ENCODE results near the gene GRIK4.

The GRIK4 gene

DNA sequence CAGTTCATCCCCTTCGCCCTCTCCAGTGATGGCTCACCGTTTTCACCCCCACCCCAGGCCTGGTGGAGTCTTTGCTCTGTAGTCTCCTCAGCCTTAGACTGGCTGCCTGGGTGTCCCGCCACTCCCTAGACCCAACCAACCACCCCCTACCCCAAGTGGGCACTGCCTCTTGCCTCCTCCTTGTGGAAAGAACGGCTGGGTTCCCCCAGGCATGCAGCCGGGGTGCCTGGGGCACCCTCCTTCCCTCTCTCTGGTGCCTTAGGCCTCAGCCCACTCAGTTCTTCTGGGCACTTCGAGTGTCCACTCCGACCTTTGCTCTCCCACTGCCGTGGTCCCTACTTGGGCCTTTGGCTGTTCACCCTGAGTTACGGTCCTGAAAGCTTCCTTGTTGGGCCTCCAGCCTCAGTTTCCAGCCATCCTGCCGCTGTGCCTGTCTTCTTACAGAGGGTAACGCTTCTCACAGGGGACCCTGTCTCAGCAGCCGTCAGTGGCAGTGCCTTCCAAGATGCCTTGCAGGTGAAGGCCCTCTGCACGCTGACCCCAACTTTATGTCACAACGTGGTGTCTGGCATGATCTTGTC is 3.1 kb downstream of the GRIK4 start:
- TF ChIP-seq EZH2 (IDR thresholded peaks at IDR 0.05; ENCODE audit: borderline replicate concordance, low read length): no peak
- TF ChIP-seq, protein P1, sequence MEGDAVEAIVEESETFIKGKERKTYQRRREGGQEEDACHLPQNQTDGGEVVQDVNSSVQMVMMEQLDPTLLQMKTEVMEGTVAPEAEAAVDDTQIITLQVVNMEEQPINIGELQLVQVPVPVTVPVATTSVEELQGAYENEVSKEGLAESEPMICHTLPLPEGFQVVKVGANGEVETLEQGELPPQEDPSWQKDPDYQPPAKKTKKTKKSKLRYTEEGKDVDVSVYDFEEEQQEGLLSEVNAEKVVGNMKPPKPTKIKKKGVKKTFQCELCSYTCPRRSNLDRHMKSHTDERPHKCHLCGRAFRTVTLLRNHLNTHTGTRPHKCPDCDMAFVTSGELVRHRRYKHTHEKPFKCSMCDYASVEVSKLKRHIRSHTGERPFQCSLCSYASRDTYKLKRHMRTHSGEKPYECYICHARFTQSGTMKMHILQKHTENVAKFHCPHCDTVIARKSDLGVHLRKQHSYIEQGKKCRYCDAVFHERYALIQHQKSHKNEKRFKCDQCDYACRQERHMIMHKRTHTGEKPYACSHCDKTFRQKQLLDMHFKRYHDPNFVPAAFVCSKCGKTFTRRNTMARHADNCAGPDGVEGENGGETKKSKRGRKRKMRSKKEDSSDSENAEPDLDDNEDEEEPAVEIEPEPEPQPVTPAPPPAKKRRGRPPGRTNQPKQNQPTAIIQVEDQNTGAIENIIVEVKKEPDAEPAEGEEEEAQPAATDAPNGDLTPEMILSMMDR (IDR thresholded peaks at IDR 0.05; ENCODE audit: low read length): no peak
- H3K4me2 ChIP-seq (ENCODE audit: low read length): no peak overlapping the region

DNA sequence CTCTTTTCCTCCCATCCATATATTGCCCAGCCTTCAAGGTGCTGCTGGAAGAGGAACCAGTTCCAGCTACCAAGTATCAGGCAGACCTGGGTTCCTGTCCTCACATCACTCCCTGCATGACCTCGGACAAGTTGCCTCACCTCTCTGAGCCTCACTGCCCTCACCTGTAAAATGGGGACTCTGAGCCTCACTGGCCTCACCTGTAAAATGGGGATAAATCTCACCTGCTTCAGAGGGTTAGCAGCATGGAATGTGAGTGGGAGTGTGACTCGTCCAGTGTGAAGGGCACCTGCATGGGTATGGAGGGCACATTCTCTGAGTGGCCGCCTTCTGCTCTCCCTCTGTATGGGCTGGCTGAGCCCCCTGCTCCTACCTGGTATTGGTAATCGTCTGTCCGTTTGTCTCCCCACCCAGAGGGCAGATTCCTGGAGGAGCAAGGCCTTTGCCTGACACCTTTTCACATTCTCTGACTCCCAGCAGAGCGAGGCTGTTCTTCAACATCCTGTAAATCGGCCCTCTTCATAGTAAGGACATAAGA is 3.7 kb downstream of the GRIK4 start:
- no peaks in the 10 kb centered on the region for H4K20me1 ChIP-seq (ENCODE audit: insufficient read depth, low read length)
- no peaks in the 10 kb centered on the region for H3K4me1 ChIP-seq (ENCODE audit: insufficient read depth, low read length, severe bottlenecking)
- no peak overlapping the region for H3K9ac ChIP-seq (ENCODE audit: low read length)
- H3K9me3 ChIP-seq (ENCODE audit: low read length): no peaks in the 10 kb centered on the region
- H3K27me3 ChIP-seq (ENCODE audit: insufficient read depth, low read length): no peaks in the 10 kb centered on the region
- H3K27ac ChIP-seq (ENCODE audit: low read depth, low read length, poor library complexity, severe bottlenecking): no peak overlapping the region
- H3K9me2 ChIP-seq (ENCODE audit: low read depth, low read length): no peaks in the 10 kb centered on the region
- no peaks in the 10 kb centered on the region for H3K36me3 ChIP-seq (ENCODE audit: insufficient read depth, low read length)
- no peak overlapping the region for H3K4me3 ChIP-seq (ENCODE audit: low read depth, low read length, poor library complexity, severe bottlenecking)
- H3F3A ChIP-seq (ENCODE audit: insufficient read depth, low read length): no peaks in the 10 kb centered on the region
- no peak overlapping the region for H2AFZ ChIP-seq (ENCODE audit: low read length)
- TF ChIP-seq EZH2 (IDR thresholded peaks at IDR 0.05; ENCODE audit: borderline replicate concordance, low read length): no peak
- TF ChIP-seq, protein P1 (IDR thresholded peaks at IDR 0.05; ENCODE audit: low read length): no peak
- no peak overlapping the region for H3K4me2 ChIP-seq (ENCODE audit: low read length)
- no peaks in the 10 kb centered on the region for H3K79me2 ChIP-seq (ENCODE audit: insufficient read depth, low read length)

More for the DNA sequence above, 3.1 kb downstream of the GRIK4 start:
- H3K9ac ChIP-seq (ENCODE audit: low read length): no peak overlapping the region
- no peaks in the 10 kb centered on the region for H3K79me2 ChIP-seq (ENCODE audit: insufficient read depth, low read length)
- H2AFZ ChIP-seq (ENCODE audit: low read length): no peak overlapping the region
- H3K4me3 ChIP-seq (ENCODE audit: low read depth, low read length, poor library complexity, severe bottlenecking): no peak overlapping the region
- no peaks in the 10 kb centered on the region for H4K20me1 ChIP-seq (ENCODE audit: insufficient read depth, low read length)
- no peak overlapping the region for H3K27ac ChIP-seq (ENCODE audit: low read depth, low read length, poor library complexity, severe bottlenecking)
- H3K4me1 ChIP-seq (ENCODE audit: insufficient read depth, low read length, severe bottlenecking): no peaks in the 10 kb centered on the region
- no peaks in the 10 kb centered on the region for H3F3A ChIP-seq (ENCODE audit: insufficient read depth, low read length)
- no peaks in the 10 kb centered on the region for H3K9me3 ChIP-seq (ENCODE audit: low read length)
- no peaks in the 10 kb centered on the region for H3K9me2 ChIP-seq (ENCODE audit: low read depth, low read length)
- no peaks in the 10 kb centered on the region for H3K27me3 ChIP-seq (ENCODE audit: insufficient read depth, low read length)
- H3K36me3 ChIP-seq (ENCODE audit: insufficient read depth, low read length): no peaks in the 10 kb centered on the region

DNA sequence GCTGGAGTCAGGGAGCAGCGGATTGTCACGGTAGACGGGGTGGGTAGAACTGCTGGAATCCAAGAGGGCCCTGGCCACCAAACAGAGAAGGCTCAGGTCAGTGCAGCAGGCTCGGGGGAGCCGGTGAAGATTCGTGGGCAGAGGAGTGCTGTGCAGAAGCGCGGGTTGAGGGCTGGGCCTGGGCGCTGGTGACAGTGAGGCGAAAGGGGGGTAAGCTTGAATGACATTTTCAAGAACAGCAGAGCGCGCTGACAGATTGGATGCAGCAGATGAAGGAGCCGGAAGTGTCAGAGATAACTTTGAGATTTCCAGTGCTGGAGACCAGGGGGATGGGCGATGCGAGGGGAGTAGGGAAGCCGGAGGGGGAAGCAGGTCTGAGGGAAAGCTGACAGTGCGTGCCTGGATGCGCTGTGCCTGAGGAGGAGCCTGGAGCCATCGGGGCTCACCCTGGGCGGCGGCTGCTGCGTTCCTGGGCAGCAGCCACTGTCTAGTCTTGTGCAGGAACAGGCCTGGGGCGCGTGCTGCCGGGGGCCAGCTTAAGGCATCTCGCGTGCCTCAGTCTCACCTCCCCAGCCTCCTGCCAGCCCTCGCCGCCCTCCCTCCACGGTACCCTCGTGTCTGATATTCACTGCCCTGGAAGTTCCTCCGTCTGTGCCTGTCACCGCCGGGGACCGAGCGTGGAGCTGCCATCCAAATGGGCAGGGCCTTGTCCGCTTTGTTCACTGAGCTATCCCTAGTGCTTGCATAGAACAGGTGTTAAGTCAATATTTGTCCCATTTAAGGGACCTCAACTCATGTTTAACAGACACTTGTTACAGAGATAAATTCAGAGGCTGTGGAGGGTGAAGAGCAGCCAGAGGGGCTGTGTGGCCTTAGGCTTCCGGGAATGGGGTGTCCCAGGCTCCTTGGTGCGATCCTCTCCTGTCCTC is 5.2 kb downstream of the GRIK4 start:
- TF ChIP-seq EZH2 (IDR thresholded peaks at IDR 0.05; ENCODE audit: borderline replicate concordance, low read length): no peak
- TF ChIP-seq, protein P1 (IDR thresholded peaks at IDR 0.05; ENCODE audit: low read length): no peak
- no peak overlapping the region for H3K27ac ChIP-seq (ENCODE audit: low read depth, low read length, poor library complexity, severe bottlenecking)
- no peaks in the 10 kb centered on the region for H3K4me1 ChIP-seq (ENCODE audit: insufficient read depth, low read length, severe bottlenecking)
- no peak overlapping the region for H2AFZ ChIP-seq (ENCODE audit: low read length)
- no peaks in the 10 kb centered on the region for H4K20me1 ChIP-seq (ENCODE audit: insufficient read depth, low read length)
- no peaks in the 10 kb centered on the region for H3F3A ChIP-seq (ENCODE audit: insufficient read depth, low read length)
- H3K4me2 ChIP-seq (ENCODE audit: low read length): no peak overlapping the region
- no peaks in the 10 kb centered on the region for H3K79me2 ChIP-seq (ENCODE audit: insufficient read depth, low read length)
- H3K27me3 ChIP-seq (ENCODE audit: insufficient read depth, low read length): no peaks in the 10 kb centered on the region
- no peaks in the 10 kb centered on the region for H3K9me2 ChIP-seq (ENCODE audit: low read depth, low read length)
- H3K9ac ChIP-seq (ENCODE audit: low read length): no peak overlapping the region
- no peak overlapping the region for H3K4me3 ChIP-seq (ENCODE audit: low read depth, low read length, poor library complexity, severe bottlenecking)
- no peaks in the 10 kb centered on the region for H3K9me3 ChIP-seq (ENCODE audit: low read length)
- H3K36me3 ChIP-seq (ENCODE audit: insufficient read depth, low read length): no peaks in the 10 kb centered on the region

Measured in OCI-LY1 (cell line).